IMR-90 (cell line): ENCODE measurements around the gene STXBP4. TPM values are rescaled to one million over a fixed set of nuclear protein-coding genes. Genes with fewer than 3 reads are reported as not detected.
"Not testable (repeated sequence)": the region's sequence is repeated elsewhere in the genome, so short reads cannot be mapped to it uniquely, and the experiment has no call there.

ENCODE experiments used
- ATAC-seq: fragments of 200-7000 bp; cut with Tn5 transposase; 2 replicates; pipeline ENCODE4 v1.9.1; 2020; ENCODE audit warnings: low read depth, mild to moderate bottlenecking, moderate library complexity
- BruUV-seq: library from RNA; stranded (reverse); fragments of 400-500 nt; replicated peaks from 2 replicates; lab custom pipeline; 2021; lab: Mats Ljungman, UMichigan
- CTCF ChIA-PET: fragments of 300-600 bp; formaldehyde crosslinking; extraction: SDS; loops from one replicate; lab custom pipeline; 2021; ENCODE audit warnings: antibody characterized with exemption; lab: Yijun Ruan, JAX
- POLR2A ChIA-PET: fragments of 300-600 bp; sonication (Branson Sonifier 250); formaldehyde crosslinking; loops from one replicate; lab custom pipeline; 2022; ENCODE audit warnings: antibody characterized with exemption; ENCODE audit not compliant: unreplicated experiment; lab: Charles Lee
- DNase-seq: peaks from one replicate; pipeline ENCODE4 v3.0.0; 2013
- H2AFZ ChIP-seq: replicated peaks from 2 replicates; pipeline ENCODE3; 2013; ENCODE audit warnings: low read length, mild to moderate bottlenecking; ENCODE audit not compliant: poor library complexity
- H2AK5ac ChIP-seq: 2 replicates; pipeline ENCODE4 v1.6.1; 2013; ENCODE audit warnings: low read depth, low read length, inconsistent platforms
- H2AK9ac ChIP-seq: replicated peaks from 2 replicates; pipeline ENCODE3; 2013; ENCODE audit warnings: mild to moderate bottlenecking, low read depth, low read length, moderate library complexity; ENCODE audit not compliant: poor library complexity
- H2BK120ac ChIP-seq: 2 replicates; pipeline ENCODE4 v1.6.1; 2013; ENCODE audit warnings: low read depth, low read length, inconsistent platforms
- H2BK15ac ChIP-seq: 3 replicates; pipeline ENCODE4 v1.6.1; 2013; ENCODE audit warnings: low read depth, low read length, inconsistent platforms
- H2BK20ac ChIP-seq: 2 replicates; pipeline ENCODE4 v1.6.1; 2013; ENCODE audit warnings: low read depth, mild to moderate bottlenecking, inconsistent platforms, low read length, moderate library complexity
- H2BK5ac ChIP-seq: 2 replicates; pipeline ENCODE4 v1.6.1; 2013; ENCODE audit warnings: mild to moderate bottlenecking, low read depth, low read length, inconsistent platforms; ENCODE audit not compliant: poor library complexity, severe bottlenecking
- H3K14ac ChIP-seq: replicated peaks from 2 replicates; pipeline ENCODE4 v1.6.1; 2013; ENCODE audit warnings: low read depth, low read length, inconsistent platforms
- H3K18ac ChIP-seq: 2 replicates; pipeline ENCODE4 v1.6.1; 2013; ENCODE audit warnings: low read depth, low read length, control low read depth
- H3K23ac ChIP-seq: 2 replicates; pipeline ENCODE4 v1.6.1; 2013; ENCODE audit warnings: low read depth, low read length, inconsistent platforms
- H3K27ac ChIP-seq: 2 replicates; pipeline ENCODE4 v1.5.1; 2013; ENCODE audit warnings: mild to moderate bottlenecking, control low read depth, low read length; ENCODE audit not compliant: insufficient read depth
- H3K27me3 ChIP-seq: 2 replicates; pipeline ENCODE4 v1.6.1; 2013; ENCODE audit warnings: low read length; ENCODE audit not compliant: control insufficient read depth, insufficient read depth
- H3K36me3 ChIP-seq: 2 replicates; pipeline ENCODE4 v1.6.1; 2013; ENCODE audit warnings: low read length, mixed read lengths; ENCODE audit not compliant: control insufficient read depth, insufficient read depth
- H3K4ac ChIP-seq: 2 replicates; pipeline ENCODE4 v1.6.1; 2013; ENCODE audit warnings: low read depth, low read length, inconsistent platforms
- H3K4me1 ChIP-seq: 2 replicates; pipeline ENCODE4 v1.6.1; 2013; ENCODE audit warnings: low read length, mixed read lengths; ENCODE audit not compliant: control insufficient read depth, insufficient read depth
- H3K4me2 ChIP-seq: 2 replicates; pipeline ENCODE4 v1.6.1; 2013; ENCODE audit warnings: low read depth, mild to moderate bottlenecking, control low read depth, low read length, moderate library complexity
- H3K4me3 ChIP-seq: 2 replicates; pipeline ENCODE4 v1.5.1; 2013; ENCODE audit warnings: low read depth, mild to moderate bottlenecking, control low read depth, low read length, moderate library complexity; ENCODE audit not compliant: insufficient read depth
- H3K56ac ChIP-seq: 2 replicates; pipeline ENCODE4 v1.6.1; 2013; ENCODE audit warnings: low read length, inconsistent platforms; ENCODE audit not compliant: insufficient read depth; ENCODE audit errors: extremely low read depth
- H3K79me1 ChIP-seq, 2 experiments: 2 replicates each; pipeline ENCODE4 v1.6.1; 2013; ENCODE audit warnings: low read length in 2 of 2, inconsistent platforms in 1 of 2, low read depth in 1 of 2
- H3K9ac ChIP-seq: 2 replicates; pipeline ENCODE4 v1.6.1; 2013; ENCODE audit warnings: low read depth, low read length, control low read depth
- H3K9me1 ChIP-seq: 2 replicates; pipeline ENCODE4 v1.6.1; 2013; ENCODE audit warnings: low read length, inconsistent platforms; ENCODE audit not compliant: insufficient read depth
- H3K9me3 ChIP-seq: 2 replicates; pipeline ENCODE4 v1.6.1; 2013; ENCODE audit warnings: low read length; ENCODE audit not compliant: control insufficient read depth, insufficient read depth
- H4K20me1 ChIP-seq: 2 replicates; pipeline ENCODE4 v1.6.1; 2013; ENCODE audit warnings: low read length, inconsistent platforms; ENCODE audit not compliant: insufficient read depth
- H4K5ac ChIP-seq: 2 replicates; pipeline ENCODE4 v1.6.1; 2013; ENCODE audit warnings: mild to moderate bottlenecking, low read depth, low read length, control low read depth
- H4K8ac ChIP-seq, 2 experiments: 2 replicates each; pipeline ENCODE4 v1.6.1; 2013; ENCODE audit warnings: low read depth in 2 of 2, low read length in 2 of 2, control low read depth in 1 of 2, inconsistent platforms in 1 of 2
- H4K91ac ChIP-seq: 2 replicates; pipeline ENCODE4 v1.6.1; 2013; ENCODE audit warnings: low read depth, low read length, inconsistent platforms; ENCODE audit not compliant: insufficient read depth
- WGBS, 2 experiments: methylation state at CpG; one replicate each; pipeline versions ENCODE4 v1.1.5 to v1.1.7; 2013; ENCODE audit warnings: missing lambda C conversion rate in 2 of 2; ENCODE audit not compliant: insufficient read length in 1 of 2; ENCODE audit errors: extremely low coverage in 2 of 2; 5-methylcytosine and 5-hydroxymethylcytosine counted together
- dilution Hi-C: fragments of 300-500 bp; cut with HindIII; formaldehyde crosslinking; loops from one replicate; pipeline ENCODE4 v1.14.3; 2018; ENCODE audit warnings: low sequenced_read_pairs; ENCODE audit not compliant: unreplicated experiment
- in situ Hi-C: fragments of 300-500 bp; cut with MboI; formaldehyde crosslinking; loops from 3 replicates; pipeline ENCODE4 v1.14.3; 2019; ENCODE audit warnings: low sequenced_read_pairs, inconsistent platforms, mixed read lengths
- intact Hi-C: fragments of 100-400 bp; cut with micrococcal nuclease; formaldehyde crosslinking; loops from 2 replicates; pipeline ENCODE4 v1.10.0; 2022
- polyA plus RNA-seq, 3 experiments: library from polyadenylated mRNA; depleted of rRNA; stranded (reverse); fragments of >200 nt; gene quantifications; 2 replicates each; pipeline ENCODE4 v1.2.3, GENCODE V29; 2012; ENCODE audit warnings: low replicate concordance in 1 of 3
- total RNA-seq: library from RNA; depleted of rRNA; stranded (reverse); fragments of >200 nt; gene quantifications from 2 replicates; pipeline ENCODE4 v1.2.3, GENCODE V29; 2012

Gene STXBP4
- total and polyA plus RNA-seq, 2 of the 4 experiments (the other 2 are of a cell fraction), result 4.1 to 20.4 TPM

- H2BK20ac ChIP-seq, ATAC-seq, H3K36me3 ChIP-seq, intact Hi-C loops, BruUV-seq, H3K27me3 ChIP-seq, H3K9me1 ChIP-seq, H3K27ac ChIP-seq, H3K56ac ChIP-seq, H3K4ac ChIP-seq, H3K18ac ChIP-seq, H4K5ac ChIP-seq, H2BK15ac ChIP-seq, dilution Hi-C loops, H2AFZ ChIP-seq, H3K23ac ChIP-seq, H2AK9ac ChIP-seq, DNase-seq, CTCF ChIA-PET, H2BK120ac ChIP-seq, H3K14ac ChIP-seq, in situ Hi-C loops, H4K20me1 ChIP-seq, H3K4me3 ChIP-seq, H4K91ac ChIP-seq, H2BK5ac ChIP-seq, H3K9ac ChIP-seq, H4K8ac ChIP-seq, POLR2A ChIA-PET, H3K4me2 ChIP-seq, H3K4me1 ChIP-seq, H3K79me1 ChIP-seq, H2AK5ac ChIP-seq, H3K9me3 ChIP-seq: not testable (repeated sequence)
- 80% methylated on average over 1 of the region's 4 CpGs; no CpG with 5 or more reads in 1 of the 2 experiments for WGBS, 2 experiments
These were observed 104.9 kb downstream of the STXBP4 start for GRCh38 chr17:55073467-55073866.
